Stimulated activated CD4-positive, alpha-beta T cell treated with anti-CD3 and anti-CD28 coated beads, Interleukin-12 subunit alpha, Interleukin-12 subunit beta, amount 100 ng/mL, for 48 hours (primary cell): ENCODE data around the gene IL1RAPL1.

Experiments used
- DNase-seq, 3 donors: peaks; one replicate each; pipeline ENCODE4 v3.0.0-alpha.2; 2020; ENCODE audit warnings: low read depth in 2 of 3, low spot score in 1 of 3

IL1RAPL1 gene

DNA sequence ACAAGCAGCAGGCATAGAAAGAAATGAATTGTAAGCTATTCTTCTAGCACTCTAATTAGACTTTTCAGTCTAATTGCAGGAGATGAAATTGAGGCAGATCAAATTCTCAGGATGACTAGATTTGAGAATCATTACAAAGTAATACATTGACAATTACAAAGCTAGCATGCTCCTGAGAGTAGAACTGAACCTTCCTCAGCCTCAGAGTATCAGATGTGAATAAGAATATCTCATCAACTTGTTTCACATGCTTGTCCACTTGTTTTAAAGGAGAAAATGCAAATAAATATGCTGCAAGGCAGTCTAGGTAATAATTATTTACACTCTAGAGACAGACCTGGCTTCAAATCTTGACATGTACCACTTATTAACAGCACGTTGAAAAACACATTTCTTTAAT is 1137.1 kb downstream of the IL1RAPL1 start:
- DNase-seq, result no peak

DNA sequence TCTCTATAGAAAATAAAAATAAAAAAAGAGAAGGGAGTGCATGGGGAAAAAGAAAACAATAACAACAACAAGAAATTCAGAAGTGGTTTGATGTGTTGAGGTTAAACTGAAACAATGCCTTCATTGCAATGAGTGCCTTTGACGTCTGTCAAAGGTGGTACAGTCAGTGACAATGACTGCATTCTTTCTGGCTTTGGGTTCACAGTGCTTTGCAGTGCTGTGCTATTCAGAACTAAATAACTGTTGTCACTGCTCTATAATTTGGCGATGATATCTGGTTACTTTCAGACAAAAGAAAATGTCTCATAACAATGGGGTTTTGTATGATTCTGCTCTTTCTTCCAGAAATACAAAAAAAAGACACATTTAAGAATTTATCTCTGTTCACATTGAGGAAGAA is 1139.6 kb downstream of the IL1RAPL1 start:
- DNase-seq, result no peak

DNA sequence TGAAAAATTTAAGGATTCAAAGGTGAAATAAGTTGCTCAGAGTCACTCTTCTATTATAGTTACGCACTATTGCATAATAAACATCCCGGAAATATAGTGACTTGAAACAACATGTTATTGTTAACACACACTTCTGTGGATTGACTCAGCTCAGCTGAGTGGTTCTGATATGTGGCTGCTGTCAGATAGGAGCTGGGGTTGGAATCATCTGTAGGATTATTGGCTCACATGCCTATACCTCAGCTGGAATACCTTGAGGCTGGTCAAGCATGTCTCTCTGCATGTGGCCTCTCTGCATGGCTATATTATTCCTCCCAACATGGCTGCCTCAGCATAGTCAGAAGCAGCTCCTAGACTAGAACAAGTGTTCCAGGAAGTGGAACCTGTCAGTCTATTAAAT is 1141.4 kb downstream of the IL1RAPL1 start:
- DNase-seq, result no peak

DNA sequence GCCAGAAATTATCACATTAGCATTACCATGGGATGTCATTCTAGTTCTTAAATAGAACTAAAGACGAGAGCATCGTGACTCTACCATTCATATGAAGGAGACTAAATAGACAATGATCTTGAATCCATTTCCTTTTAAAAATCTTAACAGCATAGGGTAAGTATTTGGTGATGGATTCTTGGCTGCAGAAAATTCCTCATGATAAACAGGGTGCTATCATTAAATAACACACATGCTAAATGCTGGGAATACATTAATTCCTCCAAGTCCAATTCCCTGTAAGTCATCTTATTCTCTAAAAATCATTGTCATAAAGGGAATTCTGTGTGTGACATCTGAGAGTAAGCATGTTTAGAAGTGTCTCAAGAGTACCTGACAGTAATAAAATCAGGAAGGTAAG is 1157.7 kb downstream of the IL1RAPL1 start:
- DNase-seq, result no peak

DNA sequence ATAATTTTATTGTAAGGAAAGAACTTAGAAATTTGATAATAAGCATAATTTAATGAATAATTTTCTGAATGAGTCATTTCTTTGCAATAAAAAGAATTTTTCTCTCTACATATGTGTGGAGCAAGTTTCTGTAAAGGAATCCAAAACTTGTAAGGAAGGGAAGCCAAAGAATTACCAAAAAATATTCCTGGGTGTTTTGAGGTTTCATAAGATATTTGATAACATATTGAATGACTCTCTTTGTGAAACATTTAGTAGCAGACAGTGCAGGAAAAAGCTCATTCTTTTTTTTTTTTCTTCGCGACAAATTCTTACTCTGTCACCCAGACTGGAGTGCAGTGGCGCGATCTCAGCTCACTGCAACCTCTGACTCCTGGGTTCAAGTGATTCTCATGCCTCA is 1159.1 kb downstream of the IL1RAPL1 start:
- DNase-seq, result no peak

DNA sequence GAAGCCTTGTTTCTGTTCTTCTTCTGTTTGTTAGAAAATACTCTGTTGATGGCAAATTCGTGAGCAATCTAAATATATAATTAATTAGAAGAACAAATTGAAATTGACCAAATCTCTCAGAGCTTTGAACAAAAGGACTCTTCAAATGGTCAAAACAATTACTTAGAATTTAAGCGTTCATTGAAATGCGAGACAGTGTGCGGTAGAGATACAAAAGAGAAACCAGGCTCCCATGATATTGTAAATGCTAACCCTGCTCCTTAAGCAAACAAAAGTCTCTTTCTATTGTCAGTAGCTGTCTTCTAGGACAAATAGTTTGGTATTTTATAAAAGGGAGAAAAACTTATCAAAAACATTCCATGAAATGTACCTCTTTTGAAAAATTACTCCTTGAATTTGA is 1174.8 kb downstream of the IL1RAPL1 start:
- no peak for DNase-seq

DNA sequence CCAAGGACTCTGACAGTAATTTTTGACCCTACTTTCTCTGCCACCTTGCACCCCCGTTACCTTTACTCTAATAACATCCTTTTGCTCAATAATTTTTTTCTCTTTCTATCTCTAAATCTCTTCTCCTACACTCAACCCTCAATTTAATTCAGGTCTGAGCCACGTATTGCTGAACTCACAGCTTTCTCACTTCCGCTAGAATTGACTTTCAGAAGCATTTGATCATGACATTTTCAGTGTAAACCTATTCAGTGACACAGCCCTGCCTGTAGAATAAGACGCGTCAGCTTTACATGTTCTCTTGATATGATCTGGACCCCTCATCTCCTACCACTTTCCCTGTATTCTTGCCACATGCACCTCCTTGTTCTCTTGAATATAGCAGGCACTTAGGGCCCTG is 1188.6 kb downstream of the IL1RAPL1 start:
- no peak for DNase-seq

DNA sequence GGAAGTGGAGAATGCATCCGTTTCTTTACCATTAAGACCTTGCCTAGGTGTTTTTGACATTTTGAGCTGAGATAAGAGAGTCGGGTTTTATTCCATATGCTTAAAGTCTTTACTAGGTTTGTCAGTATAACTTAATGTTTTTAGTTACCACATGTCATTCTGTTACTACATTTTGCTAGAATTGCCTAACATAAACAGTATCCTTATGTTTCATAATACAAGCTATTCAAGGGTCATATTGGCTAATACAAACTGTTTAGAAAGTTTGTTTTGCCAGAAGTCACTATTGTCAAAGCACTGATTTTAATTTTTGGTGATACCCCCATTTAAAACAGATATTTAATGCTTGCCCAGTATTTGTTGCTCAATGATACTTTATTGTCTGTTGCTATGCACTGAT is 1200.4 kb downstream of the IL1RAPL1 start:
- DNase-seq, result no peak

DNA sequence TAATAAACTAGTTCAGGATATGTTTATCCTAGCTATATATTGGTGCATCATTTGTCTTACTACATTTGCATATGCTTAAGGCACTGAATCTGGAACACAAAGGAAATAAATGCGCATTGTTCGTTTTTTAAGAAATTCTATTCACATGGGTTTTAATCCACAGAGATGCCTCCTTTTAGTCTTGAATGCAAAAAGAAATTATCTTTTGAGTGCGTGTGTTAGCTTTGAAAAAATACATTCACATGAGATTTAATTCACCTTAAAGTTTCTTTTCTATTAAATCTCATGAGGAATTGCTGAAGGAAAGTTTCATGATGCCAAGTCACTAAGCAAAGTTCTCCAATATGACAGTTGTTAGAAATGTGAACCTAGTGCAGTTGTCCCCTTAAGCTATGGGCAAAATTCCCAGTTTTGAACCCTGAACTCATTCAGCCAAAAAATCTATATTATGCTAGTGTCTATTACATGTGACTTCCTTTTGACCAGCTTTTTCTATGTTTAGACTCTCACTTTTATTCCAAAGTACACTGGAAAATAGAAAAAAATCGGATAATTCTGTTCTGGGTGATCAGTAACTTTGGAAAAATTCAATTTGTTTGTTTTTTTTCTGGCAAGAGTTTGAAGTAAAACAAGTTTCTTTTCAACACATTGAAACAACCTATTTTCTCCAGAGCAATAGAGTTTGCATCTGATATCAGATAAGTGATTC is 1201.9 kb downstream of the IL1RAPL1 start:
- DNase-seq, result no peak

DNA sequence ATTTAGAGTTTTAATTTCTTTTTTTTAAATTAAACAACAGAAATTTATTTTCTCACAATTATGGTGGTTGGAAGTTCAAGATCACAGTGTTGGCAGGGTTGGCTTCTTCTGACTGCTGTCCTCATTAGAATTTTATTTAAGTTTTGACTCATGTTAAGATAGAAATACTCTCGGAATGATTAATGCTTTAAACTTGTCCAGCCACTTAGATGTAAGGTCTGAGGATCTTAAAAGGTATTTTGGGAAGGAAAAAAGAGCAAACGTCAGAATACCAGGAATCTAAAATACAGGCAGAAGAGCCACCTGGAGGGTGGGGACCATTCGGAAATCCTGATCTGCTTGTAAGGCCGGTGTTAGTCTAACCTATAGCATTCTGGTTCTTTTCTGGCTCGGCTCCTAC is 1205.1 kb downstream of the IL1RAPL1 start:
- DNase-seq, result no peak

DNA sequence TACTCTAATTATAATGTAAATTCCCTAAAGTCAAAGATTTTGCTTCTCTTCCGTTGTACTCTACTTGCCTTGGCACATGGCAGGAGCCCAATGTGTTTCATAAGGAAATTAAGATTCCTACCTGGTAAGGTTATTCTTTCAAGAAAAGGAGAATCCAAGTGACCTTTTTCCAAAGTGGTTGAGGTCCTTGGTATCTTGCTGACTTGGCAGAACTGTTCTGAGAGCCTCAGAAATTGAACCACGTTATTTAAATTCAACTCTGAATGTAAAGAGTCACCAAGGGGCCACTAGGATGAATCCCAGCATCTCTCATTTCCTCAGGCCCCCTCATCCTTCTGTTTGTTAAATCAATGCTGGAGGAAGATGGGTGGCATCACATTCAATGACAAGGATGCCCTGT is 1209.9 kb downstream of the IL1RAPL1 start:
- no peak for DNase-seq

DNA sequence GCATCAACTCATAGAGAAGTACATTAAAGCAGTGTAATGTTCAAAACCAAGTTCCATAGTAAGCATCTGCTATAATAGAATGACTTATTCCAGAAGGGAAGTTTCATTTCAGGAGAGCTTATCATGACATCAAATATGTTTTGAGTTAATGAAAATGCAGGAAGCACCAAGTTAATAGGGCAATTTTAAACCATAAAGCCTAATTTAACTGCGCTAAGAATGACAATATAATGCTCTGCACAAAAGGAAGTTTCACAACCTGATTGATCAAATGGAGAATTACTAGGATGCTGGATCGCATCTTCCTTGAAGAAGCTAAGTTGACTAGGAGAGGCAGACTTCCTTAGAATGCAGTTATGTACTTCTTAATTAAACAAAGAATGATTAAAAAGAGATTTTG is 1211.2 kb downstream of the IL1RAPL1 start:
- DNase-seq, result no peak

DNA sequence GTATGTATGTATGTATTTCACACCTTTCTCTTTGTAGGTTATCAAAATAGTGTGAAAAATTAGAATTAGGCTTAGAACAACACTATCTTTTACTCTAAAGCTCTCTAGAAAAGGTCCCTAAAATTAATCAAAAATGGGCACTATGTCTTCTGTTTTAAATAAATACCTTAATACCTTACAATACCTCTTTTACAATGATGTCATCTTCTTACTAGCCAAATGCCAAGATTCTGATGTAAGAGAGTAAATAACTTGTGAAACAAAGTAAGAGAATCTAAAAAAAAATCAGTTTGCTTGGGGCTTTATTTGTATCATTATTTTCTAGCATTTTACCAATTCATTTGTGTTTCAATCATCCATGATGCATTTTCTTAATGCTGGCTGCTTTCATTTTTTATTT is 1225.9 kb downstream of the IL1RAPL1 start:
- DNase-seq, result no peak

DNA sequence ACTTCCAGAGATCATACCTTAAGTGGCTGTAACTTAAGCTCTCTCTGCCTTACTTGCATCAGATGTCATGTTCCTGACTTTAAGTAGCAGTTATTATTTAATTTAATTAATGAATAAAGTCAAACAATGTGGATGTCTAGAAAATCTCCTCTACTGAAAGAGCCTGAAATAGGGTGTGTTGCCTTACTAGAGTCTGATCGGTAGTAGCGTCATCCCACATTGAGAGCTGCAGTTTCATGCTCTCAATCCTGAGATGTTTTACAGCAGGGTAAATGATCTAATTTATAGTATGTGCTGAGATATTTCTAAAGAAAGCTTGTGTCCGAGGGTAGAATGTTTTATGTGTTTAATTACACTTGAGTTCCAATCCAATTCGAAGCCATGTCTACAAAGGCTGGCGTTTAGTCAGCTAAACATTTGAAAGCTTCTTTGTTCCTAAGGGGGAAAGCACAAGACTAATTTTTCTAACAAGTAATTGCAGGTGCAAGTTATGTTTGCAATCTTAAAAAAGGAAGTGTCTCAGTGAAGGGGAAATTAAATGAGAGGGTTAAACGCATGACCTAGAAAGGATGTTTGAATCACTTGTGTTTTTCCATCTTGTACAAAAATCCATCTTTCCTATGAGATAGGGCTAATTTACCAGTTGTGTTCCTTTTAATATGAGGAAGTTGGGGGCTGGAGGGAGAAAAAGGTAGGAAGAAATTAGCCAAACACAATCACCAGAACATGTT is 1237.1 kb downstream of the IL1RAPL1 start:
- DNase-seq, result no peak

DNA sequence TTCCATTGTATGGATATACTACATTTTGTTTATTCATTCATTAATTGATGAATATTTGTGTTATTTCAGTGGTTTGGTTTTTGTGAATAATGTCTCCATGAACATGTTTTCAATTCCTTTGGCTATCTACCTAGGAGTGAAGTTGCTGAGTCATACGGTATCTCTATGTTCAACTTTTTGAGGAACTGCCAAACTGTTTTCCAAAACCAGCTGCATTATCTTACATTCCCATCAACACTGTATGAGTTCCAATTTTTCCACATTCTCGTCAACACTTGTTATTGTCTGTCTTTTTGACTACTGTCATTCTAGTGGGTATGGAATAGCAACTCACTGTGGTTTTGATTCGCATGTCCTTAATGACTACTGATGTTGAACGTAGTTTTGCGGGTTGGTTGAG is 1239.5 kb downstream of the IL1RAPL1 start:
- DNase-seq, result no peak

DNA sequence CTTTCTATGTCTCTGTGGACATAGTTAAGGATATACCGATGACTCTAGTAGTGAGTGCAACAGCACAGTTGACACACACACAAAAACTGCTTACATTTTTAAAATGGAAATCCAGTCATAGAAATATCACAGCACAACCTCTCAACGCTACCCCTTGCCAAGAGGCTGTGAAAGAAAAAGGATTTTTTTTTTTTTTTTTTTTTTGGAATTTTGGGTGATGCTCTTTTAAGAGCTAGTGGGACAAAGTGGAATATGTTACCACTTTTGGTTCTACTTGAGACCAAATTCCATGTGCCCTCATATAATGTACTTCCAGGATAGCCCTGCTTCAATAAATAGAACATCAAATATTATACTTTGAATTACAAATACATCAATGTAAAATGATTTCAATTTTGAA is 1247.1 kb downstream of the IL1RAPL1 start:
- DNase-seq, result no peak

DNA sequence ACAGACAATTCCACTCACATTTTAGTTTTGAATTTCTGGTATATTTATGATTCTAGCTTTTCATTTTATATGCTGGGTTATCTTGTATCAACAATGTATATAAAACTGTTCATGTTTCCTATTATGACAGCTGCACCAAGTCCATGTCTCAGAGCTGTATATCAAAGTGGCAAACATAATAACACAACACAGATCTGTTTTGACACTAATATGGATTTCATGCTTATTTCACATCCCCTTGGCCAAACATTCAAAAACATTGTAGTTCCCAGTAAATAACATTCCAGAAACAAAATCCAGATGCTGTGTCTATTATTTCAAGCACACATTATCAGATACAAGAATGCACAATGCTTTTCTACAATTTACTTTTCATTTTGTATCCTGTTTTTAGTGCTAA is 1247.5 kb downstream of the IL1RAPL1 start:
- DNase-seq, result no peak

DNA sequence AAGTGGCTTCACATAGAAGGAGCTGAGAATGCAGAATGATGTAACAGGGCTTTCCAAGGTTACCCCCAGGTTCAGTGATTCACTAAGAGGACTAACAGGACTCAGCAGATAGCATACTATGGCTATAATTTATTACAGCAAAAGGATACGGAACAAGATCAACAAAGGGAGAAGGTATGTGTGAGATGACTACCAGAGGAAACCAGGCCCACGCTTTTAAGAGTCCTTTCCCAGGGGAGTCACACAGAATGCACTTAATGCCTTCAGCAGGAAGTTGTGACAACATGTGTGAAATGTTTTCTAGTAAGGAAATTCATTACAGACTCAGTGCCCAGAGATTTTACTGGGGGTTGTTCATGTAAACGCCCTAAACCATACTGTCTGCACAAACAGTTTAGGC is 1254.5 kb downstream of the IL1RAPL1 start:
- no peak for DNase-seq

DNA sequence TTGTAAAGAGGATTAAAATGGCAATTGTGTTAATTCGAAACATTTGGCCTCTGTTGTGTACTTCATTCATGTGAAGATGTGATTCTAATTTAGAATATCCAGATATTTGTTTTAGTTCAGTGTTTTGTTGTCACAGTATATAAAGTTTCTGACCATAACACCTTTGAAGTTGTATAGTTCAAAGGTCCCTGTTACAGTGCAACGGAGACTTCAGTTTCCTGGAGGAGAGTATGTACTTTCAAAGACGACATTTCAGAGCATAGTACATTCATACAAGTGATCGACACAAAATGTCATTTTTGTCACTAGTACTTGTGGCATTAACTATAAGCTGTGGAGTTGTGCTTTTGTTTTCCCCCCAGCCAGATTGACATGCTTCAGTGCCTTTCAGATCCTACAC is 1255.3 kb downstream of the IL1RAPL1 start:
- no peak for DNase-seq

DNA sequence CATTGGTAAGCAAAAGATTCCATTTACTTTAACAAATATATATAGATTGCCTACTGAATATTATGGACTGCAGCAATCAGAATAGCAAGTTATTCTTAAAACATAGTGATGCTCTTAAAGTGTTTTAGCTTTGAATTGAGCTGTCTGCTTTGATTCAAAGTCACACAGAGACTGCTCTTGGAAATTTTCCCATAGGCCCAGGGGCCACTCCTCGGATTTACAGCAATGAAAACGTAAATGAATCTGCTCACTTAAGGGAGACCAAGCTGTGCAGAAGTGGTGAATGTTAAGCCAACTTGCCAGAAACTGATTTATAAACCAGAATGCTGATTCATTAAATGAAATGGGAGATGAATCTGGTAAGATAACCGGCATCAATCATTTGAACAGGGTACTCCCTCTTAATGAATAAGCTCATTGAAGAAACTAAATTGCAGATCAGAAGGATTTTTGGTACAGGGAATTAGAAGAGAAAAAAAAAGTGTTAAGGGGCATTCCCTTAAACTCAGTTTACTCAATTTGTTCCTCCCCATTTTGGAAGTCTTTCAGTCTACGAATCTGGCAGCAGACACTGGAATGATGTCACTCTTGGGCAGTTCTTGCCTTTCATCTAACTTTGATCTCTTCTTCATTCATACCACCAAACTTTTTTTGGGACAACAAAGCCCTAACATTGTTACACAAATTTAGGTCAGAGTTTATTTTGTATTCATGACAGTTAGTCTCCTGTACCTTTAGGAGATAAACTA is 1264.8 kb downstream of the IL1RAPL1 start:
- no peak for DNase-seq

DNA sequence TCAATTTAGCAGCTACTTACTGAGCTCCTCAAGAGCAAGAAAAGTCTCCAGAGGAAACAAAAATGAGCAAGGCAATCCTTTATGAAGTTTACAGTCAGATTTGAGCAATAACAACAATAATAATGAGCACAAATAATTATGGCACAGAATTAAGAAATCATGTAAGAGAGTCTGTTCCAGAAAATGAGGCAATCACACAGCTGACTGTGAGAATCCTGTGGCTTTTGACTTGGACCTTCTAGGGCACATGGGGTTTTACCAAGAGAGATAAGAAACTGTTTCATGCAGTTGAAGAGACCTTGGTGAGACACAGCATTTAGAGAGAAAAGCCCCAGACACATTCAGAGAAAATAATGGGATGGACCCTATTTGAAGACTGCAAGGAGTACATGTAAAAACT is 1265.5 kb downstream of the IL1RAPL1 start:
- no peak for DNase-seq

DNA sequence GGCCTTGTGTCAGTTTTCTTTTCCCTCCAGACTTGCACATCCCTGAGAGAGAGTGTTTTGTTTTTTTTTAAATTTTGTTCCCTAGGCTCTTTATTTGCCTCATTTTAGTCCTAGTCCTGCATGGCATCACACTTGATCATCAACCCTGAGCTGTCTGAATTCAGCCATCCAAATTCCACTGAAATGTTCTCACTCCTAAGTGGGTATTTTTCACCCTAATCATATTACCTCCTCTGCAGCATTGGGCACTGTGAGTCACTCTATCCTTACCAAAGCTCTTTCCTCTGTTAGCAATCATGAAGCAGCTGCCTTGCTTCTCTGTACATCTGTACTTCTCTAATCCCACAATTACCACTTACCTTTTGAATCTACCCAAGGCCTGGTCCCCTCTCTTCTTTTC is 1271.5 kb downstream of the IL1RAPL1 start:
- DNase-seq, result no peak
